IMR-90 (cell line): Measurements from ENCODE around the gene MEPCE. TPM values are rescaled to one million over a fixed set of nuclear protein-coding genes. Genes with fewer than 3 reads are reported as not detected.

ENCODE experiments used
- ATAC-seq: fragments of 200-7000 bp; cut with Tn5 transposase; 2 replicates; pipeline ENCODE4 v1.9.1; 2020; ENCODE audit warnings: low read depth, mild to moderate bottlenecking, moderate library complexity
- BruUV-seq: library from RNA; stranded (reverse); fragments of 400-500 nt; replicated peaks from 2 replicates; lab custom pipeline; 2021; lab: Mats Ljungman, UMichigan
- CTCF ChIA-PET: fragments of 300-600 bp; formaldehyde crosslinking; extraction: SDS; loops from one replicate; lab custom pipeline; 2021; ENCODE audit warnings: antibody characterized with exemption; lab: Yijun Ruan, JAX
- POLR2A ChIA-PET: fragments of 300-600 bp; sonication (Branson Sonifier 250); formaldehyde crosslinking; loops from one replicate; lab custom pipeline; 2022; ENCODE audit warnings: antibody characterized with exemption; ENCODE audit not compliant: unreplicated experiment; lab: Charles Lee
- DNase-seq: peaks from one replicate; pipeline ENCODE4 v3.0.0; 2013
- H2AFZ ChIP-seq: replicated peaks from 2 replicates; pipeline ENCODE3; 2013; ENCODE audit warnings: low read length, mild to moderate bottlenecking; ENCODE audit not compliant: poor library complexity
- H2AK5ac ChIP-seq: 2 replicates; pipeline ENCODE4 v1.6.1; 2013; ENCODE audit warnings: low read depth, low read length, inconsistent platforms
- H2AK9ac ChIP-seq: replicated peaks from 2 replicates; pipeline ENCODE3; 2013; ENCODE audit warnings: mild to moderate bottlenecking, low read depth, low read length, moderate library complexity; ENCODE audit not compliant: poor library complexity
- H2BK120ac ChIP-seq: 2 replicates; pipeline ENCODE4 v1.6.1; 2013; ENCODE audit warnings: low read depth, low read length, inconsistent platforms
- H2BK15ac ChIP-seq: 3 replicates; pipeline ENCODE4 v1.6.1; 2013; ENCODE audit warnings: low read depth, low read length, inconsistent platforms
- H2BK20ac ChIP-seq: 2 replicates; pipeline ENCODE4 v1.6.1; 2013; ENCODE audit warnings: low read depth, mild to moderate bottlenecking, inconsistent platforms, low read length, moderate library complexity
- H2BK5ac ChIP-seq: 2 replicates; pipeline ENCODE4 v1.6.1; 2013; ENCODE audit warnings: mild to moderate bottlenecking, low read depth, low read length, inconsistent platforms; ENCODE audit not compliant: poor library complexity, severe bottlenecking
- H3K14ac ChIP-seq: replicated peaks from 2 replicates; pipeline ENCODE4 v1.6.1; 2013; ENCODE audit warnings: low read depth, low read length, inconsistent platforms
- H3K18ac ChIP-seq: 2 replicates; pipeline ENCODE4 v1.6.1; 2013; ENCODE audit warnings: low read depth, low read length, control low read depth
- H3K23ac ChIP-seq: 2 replicates; pipeline ENCODE4 v1.6.1; 2013; ENCODE audit warnings: low read depth, low read length, inconsistent platforms
- H3K27ac ChIP-seq: 2 replicates; pipeline ENCODE4 v1.5.1; 2013; ENCODE audit warnings: mild to moderate bottlenecking, control low read depth, low read length; ENCODE audit not compliant: insufficient read depth
- H3K27me3 ChIP-seq: 2 replicates; pipeline ENCODE4 v1.6.1; 2013; ENCODE audit warnings: low read length; ENCODE audit not compliant: control insufficient read depth, insufficient read depth
- H3K36me3 ChIP-seq: 2 replicates; pipeline ENCODE4 v1.6.1; 2013; ENCODE audit warnings: low read length, mixed read lengths; ENCODE audit not compliant: control insufficient read depth, insufficient read depth
- H3K4ac ChIP-seq: 2 replicates; pipeline ENCODE4 v1.6.1; 2013; ENCODE audit warnings: low read depth, low read length, inconsistent platforms
- H3K4me1 ChIP-seq: 2 replicates; pipeline ENCODE4 v1.6.1; 2013; ENCODE audit warnings: low read length, mixed read lengths; ENCODE audit not compliant: control insufficient read depth, insufficient read depth
- H3K4me2 ChIP-seq: 2 replicates; pipeline ENCODE4 v1.6.1; 2013; ENCODE audit warnings: low read depth, mild to moderate bottlenecking, control low read depth, low read length, moderate library complexity
- H3K4me3 ChIP-seq: 2 replicates; pipeline ENCODE4 v1.5.1; 2013; ENCODE audit warnings: low read depth, mild to moderate bottlenecking, control low read depth, low read length, moderate library complexity; ENCODE audit not compliant: insufficient read depth
- H3K56ac ChIP-seq: 2 replicates; pipeline ENCODE4 v1.6.1; 2013; ENCODE audit warnings: low read length, inconsistent platforms; ENCODE audit not compliant: insufficient read depth; ENCODE audit errors: extremely low read depth
- H3K79me1 ChIP-seq, 2 experiments: 2 replicates each; pipeline ENCODE4 v1.6.1; 2013; ENCODE audit warnings: low read length in 2 of 2, inconsistent platforms in 1 of 2, low read depth in 1 of 2
- H3K9ac ChIP-seq: 2 replicates; pipeline ENCODE4 v1.6.1; 2013; ENCODE audit warnings: low read depth, low read length, control low read depth
- H3K9me1 ChIP-seq: 2 replicates; pipeline ENCODE4 v1.6.1; 2013; ENCODE audit warnings: low read length, inconsistent platforms; ENCODE audit not compliant: insufficient read depth
- H3K9me3 ChIP-seq: 2 replicates; pipeline ENCODE4 v1.6.1; 2013; ENCODE audit warnings: low read length; ENCODE audit not compliant: control insufficient read depth, insufficient read depth
- H4K20me1 ChIP-seq: 2 replicates; pipeline ENCODE4 v1.6.1; 2013; ENCODE audit warnings: low read length, inconsistent platforms; ENCODE audit not compliant: insufficient read depth
- H4K5ac ChIP-seq: 2 replicates; pipeline ENCODE4 v1.6.1; 2013; ENCODE audit warnings: mild to moderate bottlenecking, low read depth, low read length, control low read depth
- H4K8ac ChIP-seq, 2 experiments: 2 replicates each; pipeline ENCODE4 v1.6.1; 2013; ENCODE audit warnings: low read depth in 2 of 2, low read length in 2 of 2, control low read depth in 1 of 2, inconsistent platforms in 1 of 2
- H4K91ac ChIP-seq: 2 replicates; pipeline ENCODE4 v1.6.1; 2013; ENCODE audit warnings: low read depth, low read length, inconsistent platforms; ENCODE audit not compliant: insufficient read depth
- BHLHE40 ChIP-seq: fragments of 150-350 bp; IDR thresholded peaks from 2 replicates; pipeline ENCODE4 v1.6.1; 2016; ENCODE audit warnings: mild to moderate bottlenecking, low read depth, low read length
- CHD1 ChIP-seq: IDR thresholded peaks from 2 replicates; pipeline ENCODE4 v1.6.1; 2012; ENCODE audit warnings: low read depth, low read length, improper control_type of control experiment
- MXI1 ChIP-seq: IDR thresholded peaks from 2 replicates; pipeline ENCODE4 v1.6.1; 2012; ENCODE audit warnings: low read depth, mild to moderate bottlenecking, low read length, moderate library complexity, borderline replicate concordance
- RCOR1 ChIP-seq: IDR thresholded peaks from 2 replicates; pipeline ENCODE4 v1.6.1; 2012; ENCODE audit warnings: mild to moderate bottlenecking, low read length, improper control_type of control experiment; ENCODE audit not compliant: insufficient replicate concordance
- RFX5 ChIP-seq: IDR thresholded peaks from 2 replicates; pipeline ENCODE4 v1.8.0; 2012; ENCODE audit warnings: low read depth, mild to moderate bottlenecking, low read length, moderate library complexity
- SMC3 ChIP-seq: fragments of 150-350 bp; IDR thresholded peaks from 2 replicates; pipeline ENCODE4 v1.6.1; 2016; ENCODE audit warnings: low read depth, mild to moderate bottlenecking, antibody characterized with exemption, low read length, moderate library complexity
- WGBS, 2 experiments: methylation state at CpG; one replicate each; pipeline versions ENCODE4 v1.1.5 to v1.1.7; 2013; ENCODE audit warnings: missing lambda C conversion rate in 2 of 2; ENCODE audit not compliant: insufficient read length in 1 of 2; ENCODE audit errors: extremely low coverage in 2 of 2; 5-methylcytosine and 5-hydroxymethylcytosine counted together
- dilution Hi-C: fragments of 300-500 bp; cut with HindIII; formaldehyde crosslinking; loops from one replicate; pipeline ENCODE4 v1.14.3; 2018; ENCODE audit warnings: low sequenced_read_pairs; ENCODE audit not compliant: unreplicated experiment
- in situ Hi-C: fragments of 300-500 bp; cut with MboI; formaldehyde crosslinking; loops from 3 replicates; pipeline ENCODE4 v1.14.3; 2019; ENCODE audit warnings: low sequenced_read_pairs, inconsistent platforms, mixed read lengths
- intact Hi-C: fragments of 100-400 bp; cut with micrococcal nuclease; formaldehyde crosslinking; loops from 2 replicates; pipeline ENCODE4 v1.10.0; 2022
- polyA plus RNA-seq, 3 experiments: library from polyadenylated mRNA; depleted of rRNA; stranded (reverse); fragments of >200 nt; gene quantifications; 2 replicates each; pipeline ENCODE4 v1.2.3, GENCODE V29; 2012; ENCODE audit warnings: low replicate concordance in 1 of 3
- total RNA-seq: library from RNA; depleted of rRNA; stranded (reverse); fragments of >200 nt; gene quantifications from 2 replicates; pipeline ENCODE4 v1.2.3, GENCODE V29; 2012
- TF ChIP-seq, protein P1 (sequence below): fragments of 150-350 bp; IDR thresholded peaks from 2 replicates; pipeline ENCODE4 v1.6.1; 2017; ENCODE audit warnings: mild to moderate bottlenecking, antibody characterized with exemption, low read length, low read depth

Gene MEPCE
- total and polyA plus RNA-seq, 2 of the 4 experiments (the other 2 are of a cell fraction): 18.2 to 22.9 TPM

DNA sequence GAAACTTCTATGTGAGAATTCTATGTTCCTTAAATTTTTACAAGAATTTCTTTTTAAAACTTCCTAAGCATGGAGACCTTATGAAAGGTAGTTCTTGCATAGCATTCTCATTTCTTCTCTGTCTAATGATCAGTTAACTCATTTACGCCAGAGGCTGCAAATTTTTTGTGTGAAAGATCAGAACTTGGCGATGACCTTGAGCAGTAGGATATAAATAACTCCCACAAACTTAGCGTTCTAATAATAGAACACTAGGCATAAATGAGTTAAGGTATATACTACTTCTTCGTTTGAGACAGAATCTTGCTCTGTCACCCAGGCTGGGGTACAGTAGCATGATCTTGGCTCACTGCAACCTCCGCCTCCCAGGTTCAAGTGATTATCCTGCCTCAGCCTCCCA lies 42.7 kb upstream of the MEPCE start:
- Histone ChIP-seq H2BK5ac (no peak overlapping the region), H4K91ac (no peak overlapping the region), H2AK9ac (no peak overlapping the region), H3K27ac (no peak overlapping the region), H3K4ac (no peak overlapping the region), H3K56ac (no peak overlapping the region), H2BK15ac (no peak overlapping the region), H3K4me1 (no peaks in the 10 kb centered on the region), H2AK5ac (no peak overlapping the region), H3K9me3 (no peaks in the 10 kb centered on the region), H4K5ac (no peak overlapping the region), H4K20me1 (no peaks in the 10 kb centered on the region), H3K23ac (no peak overlapping the region), H3K79me1 (no peaks in the 10 kb centered on the region), H4K8ac (no peak overlapping the region), H3K4me3 (no peak overlapping the region), H3K9ac (no peak overlapping the region), H2AFZ (no peak overlapping the region), H3K4me2 (no peak overlapping the region), H3K14ac (no peak overlapping the region), H3K9me1 (peaks cover 3% of the 10 kb centered on the region; the same call in 1 of the 2 replicates), H3K27me3 (peaks cover 26% of the 10 kb centered on the region), H3K36me3 (no peaks in the 10 kb centered on the region), H2BK20ac (no peak overlapping the region), H2BK120ac (no peak overlapping the region), H3K18ac (no peak overlapping the region)
- intact Hi-C loops: no loop called here
- WGBS, 2 experiments: no CpG with 5 or more reads among the region's 5 CpGs
- ChIA-PET POLR2A (no interaction called here), CTCF (interaction anchor here (0.5 kb wide), 1 partner anchor 9 kb away, joined by 4 read pairs; no protein-coding TSS in a partner anchor)
- DNase-seq (no peak), ATAC-seq (no peak)
- dilution Hi-C loops: no loop called here
- TF ChIP-seq SMC3 (no peak), RCOR1 (no peak), BHLHE40 (no peak), RFX5 (no peak), CHD1 (no peak), MXI1 (no peak)
- TF ChIP-seq, protein P1, sequence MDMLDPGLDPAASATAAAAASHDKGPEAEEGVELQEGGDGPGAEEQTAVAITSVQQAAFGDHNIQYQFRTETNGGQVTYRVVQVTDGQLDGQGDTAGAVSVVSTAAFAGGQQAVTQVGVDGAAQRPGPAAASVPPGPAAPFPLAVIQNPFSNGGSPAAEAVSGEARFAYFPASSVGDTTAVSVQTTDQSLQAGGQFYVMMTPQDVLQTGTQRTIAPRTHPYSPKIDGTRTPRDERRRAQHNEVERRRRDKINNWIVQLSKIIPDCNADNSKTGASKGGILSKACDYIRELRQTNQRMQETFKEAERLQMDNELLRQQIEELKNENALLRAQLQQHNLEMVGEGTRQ: no peak
- no TSS peak for BruUV-seq
- in situ Hi-C loops: no loop called here
